Activated T-cell treated with anti-CD3 and anti-CD28 coated beads, Interleukin-2, amount 50 U/mL, for 48 hours (primary cell): ENCODE results near the gene CKAP2.
"Not testable (repeated sequence)": the region's sequence is repeated elsewhere in the genome, so short reads cannot be mapped to it uniquely, and the experiment has no call there.

Experiments used
- DNase-seq, 2 experiments: peaks; one replicate each; pipeline ENCODE4 v3.0.0-alpha.2; 2020

CKAP2 gene, protein sequence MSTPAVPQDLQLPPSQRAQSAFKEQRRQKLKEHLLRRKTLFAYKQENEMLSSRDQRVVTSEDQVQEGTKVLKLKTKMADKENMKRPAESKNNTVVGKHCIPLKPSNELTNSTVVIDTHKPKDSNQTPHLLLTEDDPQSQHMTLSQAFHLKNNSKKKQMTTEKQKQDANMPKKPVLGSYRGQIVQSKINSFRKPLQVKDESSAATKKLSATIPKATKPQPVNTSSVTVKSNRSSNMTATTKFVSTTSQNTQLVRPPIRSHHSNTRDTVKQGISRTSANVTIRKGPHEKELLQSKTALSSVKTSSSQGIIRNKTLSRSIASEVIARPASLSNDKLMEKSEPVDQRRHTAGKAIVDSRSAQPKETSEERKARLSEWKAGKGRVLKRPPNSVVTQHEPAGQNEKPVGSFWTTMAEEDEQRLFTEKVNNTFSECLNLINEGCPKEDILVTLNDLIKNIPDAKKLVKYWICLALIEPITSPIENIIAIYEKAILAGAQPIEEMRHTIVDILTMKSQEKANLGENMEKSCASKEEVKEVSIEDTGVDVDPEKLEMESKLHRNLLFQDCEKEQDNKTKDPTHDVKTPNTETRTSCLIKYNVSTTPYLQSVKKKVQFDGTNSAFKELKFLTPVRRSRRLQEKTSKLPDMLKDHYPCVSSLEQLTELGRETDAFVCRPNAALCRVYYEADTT

DNA sequence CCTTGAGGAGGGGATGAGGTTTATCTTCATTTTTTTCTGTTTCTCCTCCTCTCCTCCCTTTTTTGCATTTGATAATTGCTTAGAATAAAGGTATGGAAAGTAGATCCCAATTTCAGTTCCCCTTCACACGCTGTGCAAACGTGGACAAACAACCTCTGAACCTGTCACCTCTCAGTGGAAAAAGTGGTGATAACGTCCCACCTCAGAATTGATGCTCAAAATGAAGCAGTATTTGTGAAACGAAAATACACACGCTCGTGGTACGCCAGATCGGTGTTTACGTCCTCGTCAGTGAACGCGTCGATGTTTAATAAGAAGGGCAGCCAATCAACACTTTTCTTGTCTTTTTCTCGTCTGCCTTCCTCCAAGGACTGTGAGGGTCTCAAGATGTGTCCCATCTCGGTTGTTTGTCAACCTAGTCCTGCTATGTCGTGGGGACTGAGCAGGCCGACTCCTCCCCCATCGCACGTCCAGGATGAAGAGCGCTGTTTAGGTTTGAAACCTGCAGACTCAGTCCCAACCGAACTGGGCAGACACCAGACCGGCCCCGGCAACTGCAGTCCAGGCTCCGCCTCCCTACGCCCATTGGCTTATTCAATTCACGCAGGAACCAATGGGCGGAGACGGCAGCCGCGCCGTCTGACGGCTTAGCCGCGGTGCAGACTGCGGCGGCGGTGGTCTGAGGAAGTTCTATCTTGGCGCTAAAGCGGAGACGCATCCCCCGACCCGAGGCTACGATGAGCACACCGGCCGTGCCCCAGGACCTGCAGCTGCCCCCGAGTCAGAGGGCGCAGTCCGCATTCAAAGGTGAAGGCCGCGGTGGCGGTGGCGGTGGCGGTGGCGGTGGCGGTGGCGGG, at the start of gene CKAP2:
TSS of gene CKAP2 (plus strand) at position 659 of the 857 bp plus-strand sequence. CDS start at position 738, 79 bp downstream.
- peak; percentile 94 to 96 for DNase-seq

- DNase-seq: peak; percentile 34 to 41
Observed at GRCh38 chr13:52405767-52406494, 49.3 kb upstream of the CKAP2 start, which contains the start of gene THSD1. Gene THSD1, minus strand, starts transcription at chr13:52406172. Its CDS starts 3,572 bp downstream, at chr13:52402600.

DNA sequence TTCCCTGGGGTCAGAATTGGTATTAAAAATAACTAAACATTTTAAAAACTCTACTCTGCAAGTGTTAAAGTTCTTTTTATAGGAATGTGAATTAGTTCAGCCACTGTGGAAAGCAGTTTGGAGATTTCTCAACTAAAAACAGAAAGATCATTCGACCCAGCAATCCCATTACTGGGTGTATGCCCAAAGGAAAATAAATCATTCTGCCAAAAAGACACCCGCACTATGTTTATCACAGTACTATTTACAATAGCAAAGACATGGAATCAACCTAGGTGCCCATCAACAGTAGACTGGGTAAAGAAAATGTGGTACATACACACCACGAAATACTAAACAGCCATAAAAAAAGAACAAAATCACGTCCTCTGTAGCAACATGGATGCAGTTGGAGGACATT, 48.6 kb upstream of the CKAP2 start:
- DNase-seq: no peak

- DNase-seq: not testable (repeated sequence)
Observed at GRCh38 chr13:52407436-52407835, 47.8 kb upstream of the CKAP2 start.

DNA sequence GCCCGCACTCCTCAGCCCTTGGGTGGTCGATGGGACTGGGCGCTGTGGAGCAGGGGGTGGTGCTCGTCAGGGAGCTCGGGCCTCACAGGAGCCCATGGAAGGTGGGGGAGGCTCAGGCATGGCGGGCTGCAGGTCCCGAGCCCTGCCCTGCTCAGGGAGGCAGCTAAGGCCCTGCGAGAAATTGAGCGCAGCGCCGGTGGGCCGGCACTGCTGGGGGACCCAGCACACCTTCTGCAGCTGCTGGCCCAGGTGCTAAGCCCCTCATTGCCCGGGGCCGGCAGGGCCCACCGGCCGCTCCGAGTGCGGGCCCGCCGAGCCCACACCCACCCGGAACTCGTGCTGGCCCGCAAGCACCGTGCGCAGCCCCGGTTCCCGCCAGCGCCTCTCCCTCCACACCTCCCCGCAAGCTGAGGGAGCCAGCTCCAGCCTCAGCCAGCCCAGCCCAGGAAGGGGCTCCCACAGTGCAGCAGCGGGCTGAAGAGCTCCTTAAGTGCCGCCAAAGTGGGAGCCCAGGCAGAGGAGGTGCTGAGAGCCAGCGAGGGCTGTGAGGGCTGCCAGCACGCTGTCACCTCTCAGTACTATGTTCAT, 47.1 kb upstream of the CKAP2 start:
- not testable (repeated sequence) for DNase-seq

- DNase-seq: no peak
Observed at GRCh38 chr13:52411629-52412028, 43.6 kb upstream of the CKAP2 start.

GRCh38 chr13:52412128-52412527, 43.1 kb upstream of the CKAP2 start:
- no peak for DNase-seq

- no peak for DNase-seq
Observed at GRCh38 chr13:52414051-52414450, 41.2 kb upstream of the CKAP2 start.

DNA sequence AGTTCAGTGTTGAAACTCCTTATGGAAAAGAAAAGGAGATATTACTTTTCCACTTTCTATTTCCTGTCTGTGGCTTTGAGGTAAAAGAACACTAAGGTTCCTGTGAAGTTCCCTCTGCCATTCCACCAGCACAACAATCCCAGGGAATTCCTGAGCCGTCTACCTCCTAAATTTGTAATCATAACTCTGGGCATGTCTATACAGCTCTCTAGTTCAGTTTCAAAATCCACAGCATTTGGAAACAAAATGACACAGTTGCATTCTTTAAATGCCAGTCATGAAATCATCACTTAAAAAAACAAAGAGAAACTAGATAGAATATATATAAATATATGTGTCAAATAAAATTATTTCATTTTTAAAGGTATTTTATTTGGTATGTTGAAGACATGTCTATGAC, 40.3 kb upstream of the CKAP2 start:
- no peak for DNase-seq

- DNase-seq: no peak
Observed at GRCh38 chr13:52419080-52419479, 36.2 kb upstream of the CKAP2 start.

GRCh38 chr13:52421216-52421615, 34.1 kb upstream of the CKAP2 start:
- DNase-seq: no peak

DNA sequence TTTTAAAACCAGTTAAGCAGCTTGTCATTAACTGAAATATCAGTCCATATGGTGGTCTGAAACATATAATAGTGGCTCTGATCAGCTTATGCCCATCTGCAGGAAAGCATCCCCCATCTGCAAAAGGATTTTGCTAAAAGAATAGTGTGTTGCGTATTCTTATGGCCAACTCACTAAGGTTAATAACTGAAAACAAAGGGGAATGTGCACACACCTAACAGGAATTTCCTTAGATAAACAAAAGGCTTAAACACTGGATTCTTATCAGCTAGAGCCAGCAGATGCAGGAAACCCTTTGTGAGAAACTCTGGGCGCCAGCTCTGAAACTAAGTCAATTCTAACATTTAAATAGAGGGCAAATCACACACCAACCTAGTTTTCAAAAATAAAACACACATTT, 27.0 kb upstream of the CKAP2 start:
- DNase-seq: no peak

DNA sequence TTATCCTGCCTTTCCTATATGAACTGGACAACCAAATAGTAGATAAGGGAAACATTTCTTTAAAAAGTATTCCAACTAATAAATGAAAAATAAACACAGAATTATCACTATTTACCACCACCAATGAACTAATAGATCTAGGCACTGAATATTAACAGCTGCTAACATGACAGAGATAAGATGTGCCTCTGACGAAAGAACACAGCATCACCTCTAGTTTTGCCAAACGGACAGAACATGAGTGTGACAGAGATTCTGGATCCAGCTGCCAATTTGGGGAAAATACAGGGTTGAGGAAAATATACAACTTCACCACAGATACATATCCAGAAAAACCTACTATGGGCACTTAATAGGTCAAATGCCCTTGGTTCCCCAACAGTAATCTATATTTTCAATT, 22.8 kb upstream of the CKAP2 start:
- no peak for DNase-seq

DNA sequence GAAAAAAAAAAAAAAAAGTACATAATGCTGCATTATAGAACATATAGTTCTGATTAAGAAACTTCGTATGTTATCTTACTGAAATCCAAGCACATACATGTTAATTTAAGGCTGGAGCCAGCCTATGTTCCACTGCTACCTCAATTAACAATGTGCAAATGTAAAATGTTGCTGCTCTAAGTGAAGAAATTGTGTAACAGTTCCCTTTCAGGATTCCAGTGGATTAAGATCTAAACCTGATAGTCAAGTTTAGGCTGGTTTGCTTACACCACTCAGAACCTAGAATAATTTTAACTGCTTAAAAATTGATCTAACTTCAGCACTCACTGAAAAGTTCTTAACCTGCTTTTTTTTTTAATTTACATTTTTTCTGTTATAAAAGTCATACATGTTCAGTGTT, 9.0 kb upstream of the CKAP2 start:
- DNase-seq: no peak

GRCh38 chr13:52447354-52447753, 7.9 kb upstream of the CKAP2 start:
- DNase-seq: peak in 1 of 2 experiments; percentile 24

- DNase-seq: no peak
Observed at GRCh38 chr13:52447815-52448552, 7.3 kb upstream of the CKAP2 start.

GRCh38 chr13:52449331-52450011, 5.8 kb upstream of the CKAP2 start:
- DNase-seq: no peak

GRCh38 chr13:52450012-52450792, 5.1 kb upstream of the CKAP2 start, which contains the start of gene VPS36:
Gene VPS36, minus strand, starts transcription at chr13:52450634. Its CDS starts 40 bp downstream, at chr13:52450594.
- peak; percentile 96 to 97 for DNase-seq

- DNase-seq: no peak
Observed at GRCh38 chr13:52450793-52451116, 4.5 kb upstream of the CKAP2 start.
